GM18502 (cell line): ENCODE results near the gene CST3.

Experiments
- ATAC-seq: cut with Tn5 transposase; IDR thresholded peaks from one replicate; pipeline ENCODE4 v1.9.1; 2021; ENCODE audit warnings: mild to moderate bottlenecking; ENCODE audit not compliant: unreplicated experiment, poor library complexity

Gene CST3

DNA sequence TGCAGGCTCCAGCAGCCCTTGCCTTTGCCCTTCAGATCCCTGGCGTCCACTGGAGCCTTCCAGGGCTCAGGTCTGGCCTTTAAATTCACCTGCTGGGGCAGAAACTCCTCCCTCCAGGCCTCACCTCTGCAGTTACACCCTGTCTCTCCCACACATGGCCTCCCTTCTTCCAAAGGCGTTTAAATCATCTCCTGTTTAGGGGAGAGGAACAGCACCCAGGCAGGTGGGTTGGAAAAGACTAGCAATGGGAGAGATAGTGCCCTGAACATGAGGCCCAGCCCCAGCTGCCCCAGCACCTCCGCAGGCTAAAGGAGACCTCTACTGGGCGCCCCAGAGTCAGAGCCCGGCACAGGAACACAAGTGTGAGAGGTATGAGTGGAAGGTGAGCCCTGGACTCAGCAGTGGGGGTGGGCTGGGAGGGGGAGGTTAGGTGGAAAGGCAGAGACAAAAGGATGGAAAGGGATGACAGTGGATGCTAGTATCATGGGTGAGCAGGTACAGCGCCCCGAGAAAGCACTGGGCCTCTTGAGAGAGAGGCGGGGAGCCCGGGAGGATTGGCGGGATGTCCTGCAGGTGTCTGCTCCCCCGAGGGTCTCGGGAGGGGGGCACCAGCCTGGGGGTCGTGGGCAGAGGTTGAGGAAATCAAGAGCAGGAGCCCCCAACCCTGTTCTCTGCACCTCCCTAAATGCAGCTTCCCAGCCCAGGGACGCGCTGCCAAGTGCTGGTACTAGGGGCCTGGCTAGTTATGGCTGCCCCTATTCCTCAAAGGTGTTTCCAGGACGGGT lies 31.7 kb downstream of the CST3 start, which contains the start of gene CST9:
TSS of gene CST9 (minus strand) at position 51 of the 785 bp plus-strand sequence. CDS start 53 bp downstream, outside the sequence.
- ATAC-seq: no peak

DNA sequence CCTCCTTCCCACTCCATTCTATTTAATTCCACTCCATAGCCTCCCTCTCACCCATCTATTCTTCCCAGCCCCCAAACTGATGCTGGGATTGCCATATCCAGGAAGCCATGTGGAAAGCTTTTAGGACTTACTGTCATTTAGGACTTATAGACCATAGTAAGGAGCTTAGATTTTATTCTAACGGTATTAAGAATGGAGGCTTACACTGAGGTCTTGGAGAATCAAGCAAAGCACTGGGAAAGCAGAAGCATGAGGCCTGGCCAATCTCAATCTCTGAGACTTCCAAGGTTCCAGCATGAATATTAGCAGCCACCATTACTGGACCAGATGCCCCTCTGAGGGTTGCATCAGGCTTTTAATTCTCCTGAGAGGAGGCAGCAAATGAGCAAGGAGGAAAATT lies 33.4 kb downstream of the CST3 start:
- no peak for ATAC-seq

GRCh38 chr20:23603321-23603720 lies 34.4 kb downstream of the CST3 start:
- ATAC-seq: no peak

DNA sequence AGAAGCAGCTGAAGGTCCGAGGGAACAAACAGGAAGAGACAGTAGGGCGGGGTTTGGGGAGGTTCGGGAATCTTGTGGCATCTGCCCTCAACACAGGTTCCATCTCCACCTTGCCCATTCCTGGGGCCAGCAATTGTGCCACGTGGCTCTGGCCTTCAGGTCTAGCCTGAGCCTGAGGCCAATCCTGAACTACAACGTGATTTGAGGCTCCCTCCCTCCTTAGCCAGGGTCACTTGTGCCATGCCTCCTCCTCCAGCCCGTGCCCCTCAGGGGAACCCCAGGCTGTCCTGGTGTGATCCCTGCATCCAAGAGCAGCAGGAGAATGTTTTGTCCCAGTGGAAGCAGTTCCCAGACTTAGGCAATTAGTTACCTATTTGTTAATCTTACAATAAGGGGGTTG lies 35.1 kb downstream of the CST3 start:
- no peak for ATAC-seq

DNA sequence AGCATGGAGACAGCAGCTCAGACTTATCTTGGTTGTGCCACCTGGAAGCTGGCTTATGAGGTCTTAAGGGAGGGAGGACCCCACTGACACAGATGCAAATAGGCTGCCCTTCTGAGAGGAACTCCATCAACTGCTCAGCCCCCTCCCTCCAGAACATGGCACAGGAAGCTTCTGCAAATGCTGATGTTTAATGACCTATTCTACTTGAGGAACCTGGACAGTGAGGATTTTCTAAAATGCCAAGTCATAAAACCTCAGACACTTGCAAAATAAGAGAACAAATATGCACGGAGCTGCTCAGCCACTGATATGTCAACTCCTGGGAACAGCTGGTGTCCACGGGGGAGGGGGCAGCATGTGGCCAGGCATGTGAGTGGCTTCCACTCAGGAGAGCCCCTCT lies 35.5 kb downstream of the CST3 start:
- ATAC-seq: no peak

GRCh38 chr20:23601715-23602114 lies 36.0 kb downstream of the CST3 start:
- no peak for ATAC-seq

- no peak for ATAC-seq
Observed at GRCh38 chr20:23598481-23598880, 39.3 kb downstream of the CST3 start.

DNA sequence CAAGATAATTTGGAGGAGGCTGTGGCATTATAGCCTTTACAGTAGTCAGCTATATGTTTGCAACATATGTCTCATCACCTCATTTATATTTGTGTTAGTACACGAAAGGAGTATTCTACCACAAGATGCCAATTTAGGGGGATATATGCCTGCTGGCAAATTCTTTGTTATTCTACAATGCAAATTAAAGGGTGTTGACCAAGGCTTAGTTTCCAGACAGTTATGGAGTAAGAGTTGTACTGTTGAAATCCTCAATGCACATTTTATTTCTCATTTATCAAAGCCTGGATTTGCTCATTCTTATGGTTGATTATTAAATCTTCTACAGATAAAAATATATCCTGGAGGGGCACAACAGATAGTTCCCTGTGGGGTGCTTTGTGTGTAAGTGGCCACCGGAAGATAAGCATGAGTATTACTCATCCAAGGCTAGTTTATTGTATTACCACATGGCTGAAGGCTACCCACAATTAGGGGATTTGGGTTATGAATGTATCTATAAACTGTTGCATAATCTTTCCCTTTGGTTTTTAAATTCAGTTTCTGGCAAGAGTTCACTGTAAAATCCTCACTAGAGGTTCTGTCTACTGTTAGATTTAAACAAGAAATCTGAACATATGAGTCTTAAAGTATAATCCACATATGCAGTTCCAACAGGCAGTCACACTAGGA lies 41.0 kb downstream of the CST3 start:
- ATAC-seq: no peak

DNA sequence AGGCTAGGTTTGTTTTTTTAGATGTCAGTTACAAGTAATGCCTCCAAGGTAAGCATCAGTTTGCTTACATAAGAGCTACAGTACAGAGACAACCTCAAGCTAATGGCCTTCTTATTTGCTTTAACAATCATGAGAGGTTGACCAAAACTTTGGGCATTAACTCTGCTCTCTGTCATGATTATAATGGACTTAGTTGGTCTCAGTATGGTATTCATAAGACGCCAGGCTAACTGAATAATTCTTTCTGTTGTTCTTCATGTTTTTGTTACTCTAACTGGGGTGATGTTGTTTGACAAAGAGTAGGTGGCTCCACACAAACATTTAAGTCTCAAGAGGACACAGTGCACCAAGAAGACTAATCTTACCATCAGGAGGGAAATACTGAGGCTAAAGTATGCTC lies 41.8 kb downstream of the CST3 start:
- no peak for ATAC-seq

GRCh38 chr20:23588434-23589403 lies 49.0 kb downstream of the CST3 start:
- ATAC-seq: no peak

GRCh38 chr20:23587631-23588030 lies 50.1 kb downstream of the CST3 start:
- ATAC-seq: no peak

GRCh38 chr20:23586735-23587525 lies 50.8 kb downstream of the CST3 start:
- no peak for ATAC-seq

DNA sequence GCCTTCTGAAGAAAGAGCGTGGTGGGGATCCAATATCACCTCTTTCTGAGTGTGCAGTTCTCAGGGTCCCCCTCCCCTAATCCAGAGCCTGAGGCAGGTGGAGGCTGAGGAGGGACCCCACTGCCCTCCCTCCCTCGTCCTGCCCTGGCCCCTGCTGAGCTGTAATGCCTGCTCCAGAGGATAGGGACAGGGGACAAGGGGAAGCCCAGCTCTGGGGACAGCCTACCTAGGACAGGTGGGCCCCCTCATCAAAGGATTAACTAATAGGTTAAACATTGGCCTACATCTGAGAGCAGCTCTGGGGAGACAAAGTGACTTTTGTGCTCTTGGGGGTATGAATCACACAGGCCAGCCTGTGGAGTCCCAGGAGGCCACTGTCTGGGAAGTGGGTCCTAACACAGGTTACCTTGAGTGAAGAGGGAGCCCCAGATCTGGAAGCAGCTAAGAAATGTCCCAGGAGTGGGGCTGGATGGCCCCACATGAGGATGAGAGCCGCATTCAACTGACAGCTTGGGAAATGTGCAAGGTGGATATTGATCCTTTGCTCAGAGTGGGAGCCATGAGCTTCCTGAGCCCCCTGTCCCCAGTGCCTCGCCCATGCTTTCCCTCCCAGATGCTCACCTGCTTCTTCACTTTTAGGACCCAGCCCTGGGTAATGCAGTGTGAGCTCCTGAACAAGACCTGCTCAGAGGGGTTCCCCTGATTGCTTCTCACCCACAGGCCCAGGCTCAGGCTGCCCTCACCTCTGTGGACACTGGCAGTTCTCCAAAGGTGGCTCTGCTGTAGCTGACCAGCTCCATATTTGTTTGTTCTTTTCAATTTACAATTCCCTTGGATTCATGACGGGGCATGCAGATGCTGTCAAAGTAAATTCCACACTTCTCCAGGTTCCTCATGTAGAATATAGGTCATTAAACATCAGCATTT lies 51.7 kb downstream of the CST3 start:
- ATAC-seq: no peak

- ATAC-seq: no peak
Observed at GRCh38 chr20:23585449-23585807, 52.3 kb downstream of the CST3 start.

DNA sequence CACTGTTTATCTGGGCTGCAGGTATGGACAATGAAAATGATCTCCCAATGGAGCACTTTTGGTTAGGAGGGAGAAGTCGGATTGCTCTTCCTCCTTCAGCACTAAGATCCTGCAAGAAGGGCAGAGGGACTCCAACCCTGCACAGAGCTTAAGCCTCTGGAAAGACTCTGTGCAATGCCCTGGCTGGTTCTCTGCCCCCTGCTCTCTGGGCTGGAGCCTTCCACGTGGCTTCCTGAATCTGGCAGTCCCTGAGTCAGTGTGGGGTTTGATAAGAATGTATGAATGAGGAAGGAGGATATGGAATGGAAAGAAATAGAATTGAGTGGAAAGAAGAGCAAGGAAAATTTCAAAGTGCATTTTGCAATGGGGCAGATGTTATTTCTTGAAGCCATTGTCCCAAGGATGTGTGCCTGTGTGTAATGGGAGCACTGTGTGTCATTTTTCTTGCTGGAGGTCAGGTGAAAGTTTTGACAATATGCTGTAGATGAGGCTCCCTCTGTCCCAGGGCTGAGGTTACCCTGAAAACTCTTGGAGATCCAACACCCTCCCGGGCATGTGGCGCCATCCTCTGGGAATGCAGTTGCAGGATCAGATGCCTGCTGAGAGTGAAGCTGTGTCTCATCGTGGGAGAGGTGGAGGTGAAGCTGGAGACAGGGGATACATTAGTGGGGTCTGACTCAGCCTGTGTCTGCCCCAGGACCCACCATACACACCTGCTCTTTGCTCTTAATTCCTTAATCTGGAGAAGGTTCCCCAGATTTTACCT lies 53.1 kb downstream of the CST3 start:
- ATAC-seq: no peak
